Right ventricle myocardium superior (tissue), 1 donor: Measurements from ENCODE around the gene KRTAP7-1. TPM values are rescaled to one million over a fixed set of nuclear protein-coding genes. Genes with fewer than 3 reads are reported as not detected.

ENCODE experiments used
- ATAC-seq: fragments of 200-7000 bp; cut with Tn5 transposase; one replicate; pipeline ENCODE4 v1.9.1; 2020; ENCODE audit warnings: mild to moderate bottlenecking; ENCODE audit not compliant: poor library complexity
- DNase-seq: peaks from one replicate; pipeline ENCODE4 v3.0.0-alpha.2; 2020
- intact Hi-C: fragments of 100-400 bp; cut with DNase I; formaldehyde crosslinking; loops from one replicate; pipeline ENCODE4 v1.11.2; 2022
- long read RNA-seq: library from polyadenylated mRNA; unstranded; transcript quantifications from one replicate; pipeline ENCODE4 v2.0.0, GENCODE V29; 2021
- total RNA-seq: library from RNA; stranded (reverse); fragmentation: NEBNext Ultra II Directional; extraction: Animal tissue kit (Norgen Biotek cat#: 25700); gene quantifications from one replicate; pipeline ENCODE4 v1.2.1, GENCODE V29; 2021
- donor health status: DM: no; HTN: yes; CAD: no; lungs with severe emphysema.

The KRTAP7-1 gene
- not detected for total RNA-seq
- long read RNA-seq, result 0 reads

DNA sequence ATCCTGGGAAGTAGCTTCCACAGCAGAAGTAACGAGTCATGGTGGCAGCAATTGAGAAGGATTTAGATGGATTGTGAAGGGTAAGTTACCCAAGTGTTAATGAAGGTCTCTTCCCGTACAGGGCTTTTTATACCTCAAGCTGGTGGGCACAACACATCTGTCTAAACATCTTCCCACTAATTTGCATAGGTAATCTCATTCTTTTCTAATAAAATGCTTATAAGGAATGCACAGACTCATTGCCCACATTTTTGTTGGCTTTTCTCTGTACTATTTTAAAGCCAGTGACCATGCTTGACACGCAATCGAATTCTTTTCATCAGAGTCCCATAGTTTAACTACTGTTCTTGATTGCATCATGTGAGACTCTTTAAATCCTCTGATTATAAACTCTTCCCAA lies at the start of gene KRTAP7-1:
Gene KRTAP7-1, minus strand, starts transcription at position 101 of the 400 bp plus-strand sequence. Its CDS starts 61 bp downstream, at position 40.
- intact Hi-C loops, result loop anchor here (5.0 kb wide), 1 partner anchor 258 kb away; no protein-coding TSS in a partner anchor
- no peak for ATAC-seq

GRCh38 chr21:30874526-30874925 lies 45.0 kb upstream of the KRTAP7-1 start:
- ATAC-seq, result no peak
- DNase-seq, result no peak
- intact Hi-C loops, result no loop called here

More for the DNA sequence above, at the start of gene KRTAP7-1:
- no peak for DNase-seq

GRCh38 chr21:30847627-30848500 lies 18.3 kb upstream of the KRTAP7-1 start:
- DNase-seq (no peak), ATAC-seq (no peak)
- intact Hi-C loops, result no loop called here

DNA sequence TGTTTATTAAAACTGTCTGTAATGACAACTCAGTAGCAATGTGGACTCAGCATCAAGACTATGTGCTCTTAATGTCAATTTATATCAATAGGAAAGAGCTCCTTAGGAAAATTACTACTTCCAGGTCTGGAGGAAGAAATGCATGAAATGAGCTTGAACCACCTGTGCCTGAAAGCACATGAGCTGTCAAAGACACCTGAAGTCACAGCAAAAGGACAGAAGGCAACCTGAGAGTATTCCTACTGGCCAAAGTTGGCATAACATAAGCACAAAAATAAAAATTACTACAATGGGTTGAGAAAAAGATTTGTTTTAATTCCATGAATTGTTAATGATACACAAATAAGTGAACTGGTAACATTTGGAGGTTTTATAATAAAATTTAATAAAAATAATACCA lies 13.4 kb upstream of the KRTAP7-1 start:
- intact Hi-C loops, result no loop called here
- DNase-seq, result no peak
- ATAC-seq, result no peak

GRCh38 chr21:30839304-30839703 lies 9.7 kb upstream of the KRTAP7-1 start:
- intact Hi-C loops, result no loop called here
- no peak for ATAC-seq
- DNase-seq, result no peak

- ATAC-seq (no peak), DNase-seq (no peak)
- intact Hi-C loops, result no loop called here
Observed at GRCh38 chr21:30838536-30838935, 9.0 kb upstream of the KRTAP7-1 start.

- intact Hi-C loops, result loop anchor here (5.0 kb wide), 1 partner anchor 256 kb away; no protein-coding TSS in a partner anchor
- DNase-seq (no peak), ATAC-seq (no peak)
Observed at GRCh38 chr21:30831194-30831765, 1.7 kb upstream of the KRTAP7-1 start.

DNA sequence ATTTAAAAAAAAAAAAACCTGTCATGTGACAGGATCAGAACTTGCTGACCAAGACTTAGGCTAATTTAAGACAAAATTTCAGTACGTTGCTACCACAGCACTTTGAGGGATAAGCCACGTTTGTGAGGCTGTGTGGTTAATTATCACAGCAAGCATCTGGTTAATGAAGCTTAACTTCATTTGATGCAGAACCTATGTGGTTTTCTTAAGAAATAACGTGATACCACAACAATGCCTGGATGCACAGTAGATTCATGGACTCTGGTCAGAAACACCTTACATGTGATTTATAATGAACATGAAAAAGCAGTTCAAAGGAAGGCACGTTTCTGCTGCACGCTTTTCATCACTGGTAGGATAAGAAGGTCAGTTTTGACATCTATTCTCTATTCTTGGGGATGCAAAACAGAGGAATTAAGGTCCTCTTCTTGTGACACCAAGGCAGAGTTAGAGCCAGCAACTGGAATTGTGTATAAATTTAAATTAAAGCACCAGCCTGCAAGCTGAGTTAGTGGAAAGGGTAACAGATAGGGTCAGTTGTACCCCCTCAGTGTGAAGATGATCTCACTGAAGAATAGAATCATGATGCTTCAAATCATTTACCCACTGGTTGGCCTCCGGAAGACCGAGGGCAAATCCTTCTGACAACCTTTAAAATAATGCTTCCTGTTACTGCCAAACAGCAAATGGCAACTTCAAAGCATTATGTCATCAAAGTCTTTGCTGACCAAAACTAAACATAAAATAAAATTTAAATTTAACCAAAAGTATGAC lies 10.5 kb downstream of the KRTAP7-1 start:
- DNase-seq (no peak), ATAC-seq (no peak)
- intact Hi-C loops, result no loop called here

DNA sequence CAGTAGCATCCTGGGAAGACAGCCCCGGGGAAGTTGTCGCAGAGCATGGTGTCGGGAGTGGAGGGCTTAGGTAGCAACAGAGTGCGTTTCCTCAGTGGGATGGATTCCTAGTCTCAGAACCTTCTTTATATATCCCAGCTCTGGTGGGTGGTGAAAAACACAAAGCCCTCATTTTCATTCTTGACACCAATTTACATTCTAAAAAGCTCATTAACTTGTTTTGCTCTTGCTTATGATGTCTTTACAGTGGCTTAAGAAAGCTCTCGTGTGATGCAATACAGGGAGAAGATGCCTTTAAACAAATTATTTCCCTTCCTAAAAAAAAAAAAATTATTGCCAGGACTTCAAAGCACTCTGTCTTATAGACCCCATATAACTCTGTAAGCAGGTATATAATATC lies 16.4 kb downstream of the KRTAP7-1 start, which contains the start of gene KRTAP8-1:
Gene KRTAP8-1, minus strand, starts transcription at position 101 of the 400 bp plus-strand sequence. Its CDS starts 54 bp downstream, at position 47.
- intact Hi-C loops, result no loop called here
- ATAC-seq (no peak), DNase-seq (no peak)

DNA sequence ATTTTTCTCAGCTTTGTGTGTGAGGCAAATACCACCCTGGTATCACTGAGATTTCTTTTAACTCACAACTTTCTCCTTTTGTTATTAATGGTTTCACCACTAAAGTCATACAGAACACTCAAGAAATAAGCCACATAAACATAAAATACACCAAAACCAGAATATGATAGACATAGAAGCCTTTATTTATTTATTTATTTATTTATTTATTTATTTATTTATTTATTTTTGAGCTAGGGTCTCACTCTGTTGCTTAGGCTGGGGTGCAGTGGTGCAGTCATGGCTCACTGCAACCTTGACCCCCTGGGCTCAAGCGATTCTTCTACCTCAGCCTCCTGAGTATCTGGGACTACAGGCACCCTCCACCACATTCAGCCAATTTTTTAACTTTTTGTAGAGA lies 29.0 kb downstream of the KRTAP7-1 start:
- ATAC-seq, result no peak
- no peak for DNase-seq
- intact Hi-C loops, result no loop called here

GRCh38 chr21:30793581-30794314 lies 35.8 kb downstream of the KRTAP7-1 start:
- intact Hi-C loops, result no loop called here
- DNase-seq, result no peak
- ATAC-seq, result no peak

- DNase-seq (no peak), ATAC-seq (no peak)
- intact Hi-C loops, result no loop called here
Observed at GRCh38 chr21:30779249-30779648, 50.3 kb downstream of the KRTAP7-1 start.

Other genes with a start within 250 kb of the KRTAP7-1 start
- gene KRTAP22-2, start 239.4 kb downstream of the KRTAP7-1 start, total RNA-seq, result not detected
- not detected for gene KRTAP6-3, start 237.3 kb downstream of the KRTAP7-1 start, total RNA-seq
- gene KRTAP6-2, start 230.9 kb downstream of the KRTAP7-1 start, total RNA-seq, result not detected
- not detected for gene KRTAP22-1, start 228.7 kb downstream of the KRTAP7-1 start, total RNA-seq
- not detected for gene KRTAP6-1, start 215.8 kb downstream of the KRTAP7-1 start, total RNA-seq
- gene KRTAP20-1, start 213.3 kb downstream of the KRTAP7-1 start, total RNA-seq, result not detected
- gene KRTAP20-4, start 209.1 kb downstream of the KRTAP7-1 start, total RNA-seq, result not detected
- gene KRTAP20-2, start 194.6 kb downstream of the KRTAP7-1 start, total RNA-seq, result not detected
- not detected for gene KRTAP20-3, start 186.9 kb downstream of the KRTAP7-1 start, total RNA-seq
- not detected for gene KRTAP21-3, start 111.0 kb downstream of the KRTAP7-1 start, total RNA-seq
- not detected for gene KRTAP21-2, start 82.5 kb downstream of the KRTAP7-1 start, total RNA-seq
- gene KRTAP21-1, start 74.3 kb downstream of the KRTAP7-1 start, total RNA-seq, result not detected
- gene KRTAP8-1, start 16.5 kb downstream of the KRTAP7-1 start, total RNA-seq, result not detected
- not detected for gene KRTAP11-1, start 51.8 kb upstream of the KRTAP7-1 start, total RNA-seq
- gene KRTAP19-8, start 208.7 kb upstream of the KRTAP7-1 start, total RNA-seq, result not detected